Mucosa of gallbladder (tissue), 1 donor: ENCODE measurements around the gene CYP3A7. TPM values are rescaled to one million over a fixed set of nuclear protein-coding genes. Genes with fewer than 3 reads are reported as not detected.
"Not testable (repeated sequence)": the region's sequence is repeated elsewhere in the genome, so short reads cannot be mapped to it uniquely, and the experiment has no call there.

ENCODE experiments used
- DNase-seq: peaks from one replicate; pipeline ENCODE4 v3.0.0-alpha.2; 2020; ENCODE audit warnings: low spot score
- total RNA-seq: library from RNA; stranded (reverse); gene quantifications from one replicate; pipeline ENCODE4 v1.2.1, GENCODE V29; 2021
- donor health status: DM: no; HTN: no; CAD: no.

CYP3A7 gene
- total RNA-seq, 1 donor from 2014 or later = 92.6 TPM

- no peak for DNase-seq
Observed at GRCh38 chr7:99707096-99707495, 27.9 kb downstream of the CYP3A7 start.

- no peak for DNase-seq
Observed at GRCh38 chr7:99699946-99700345, 35.0 kb downstream of the CYP3A7 start.

GRCh38 chr7:99698867-99699730 is 35.9 kb downstream of the CYP3A7 start:
- peak; percentile 37 for DNase-seq

DNA sequence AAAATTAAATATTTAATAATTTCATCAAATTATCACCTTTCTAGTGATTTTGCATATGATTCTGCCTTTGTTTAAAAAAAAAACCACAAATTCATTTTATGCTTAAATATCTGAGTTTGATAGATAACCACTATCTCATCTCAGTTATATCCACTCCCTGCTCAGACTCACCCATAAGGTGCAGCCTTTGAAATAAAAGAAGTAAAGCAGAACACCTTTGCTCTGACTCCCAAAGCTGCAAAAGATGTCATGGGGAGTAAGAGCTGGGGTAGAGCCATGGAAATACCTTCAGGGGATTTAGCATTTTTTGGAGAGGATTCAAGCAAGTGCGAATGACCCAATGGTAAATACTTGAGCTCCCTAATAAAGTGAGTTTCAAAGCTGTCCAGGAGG is 40.1 kb downstream of the CYP3A7 start:
- DNase-seq = no peak

- peak; percentile 29 for DNase-seq
Observed at GRCh38 chr7:99694201-99694911, 40.6 kb downstream of the CYP3A7 start.

DNA sequence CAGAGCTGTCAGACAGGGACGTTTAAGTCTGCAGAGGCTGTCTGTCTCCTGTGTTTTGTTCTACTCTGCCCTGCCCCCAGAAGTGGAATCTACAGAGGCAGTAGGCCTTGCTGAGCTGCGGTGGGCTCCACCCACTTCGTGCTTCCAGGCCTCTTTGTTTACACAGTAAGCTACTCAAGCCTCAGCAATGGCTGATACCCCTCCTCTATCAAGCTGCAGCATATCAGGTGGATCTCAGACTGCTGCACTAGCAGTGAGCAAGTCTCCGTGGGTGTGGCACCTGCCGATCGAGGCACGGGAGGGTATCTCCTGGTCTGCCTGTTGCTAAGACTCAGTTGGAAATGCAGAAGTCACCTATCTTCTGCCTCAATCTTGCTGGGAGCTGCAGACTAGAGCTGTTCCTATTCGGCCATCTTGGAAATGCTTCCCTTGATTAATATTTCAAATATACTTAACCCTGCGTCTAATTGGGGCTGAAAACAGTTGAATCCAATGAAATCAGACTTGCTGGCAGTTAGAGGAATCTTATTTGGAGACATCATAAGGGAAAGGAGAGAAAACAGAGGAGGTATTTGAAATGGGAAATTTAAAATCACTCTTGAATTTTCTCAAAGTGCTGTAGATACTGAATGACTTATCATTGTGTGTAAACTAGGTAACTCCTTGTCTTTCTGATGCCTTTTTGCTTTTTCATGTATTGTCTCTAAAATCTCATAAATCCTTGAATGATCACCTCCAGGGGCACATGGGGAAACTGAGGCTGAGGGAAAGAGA is 41.4 kb downstream of the CYP3A7 start:
- DNase-seq = peak; percentile 49

GRCh38 chr7:99693100-99693426 is 41.9 kb downstream of the CYP3A7 start:
- DNase-seq = no peak

DNA sequence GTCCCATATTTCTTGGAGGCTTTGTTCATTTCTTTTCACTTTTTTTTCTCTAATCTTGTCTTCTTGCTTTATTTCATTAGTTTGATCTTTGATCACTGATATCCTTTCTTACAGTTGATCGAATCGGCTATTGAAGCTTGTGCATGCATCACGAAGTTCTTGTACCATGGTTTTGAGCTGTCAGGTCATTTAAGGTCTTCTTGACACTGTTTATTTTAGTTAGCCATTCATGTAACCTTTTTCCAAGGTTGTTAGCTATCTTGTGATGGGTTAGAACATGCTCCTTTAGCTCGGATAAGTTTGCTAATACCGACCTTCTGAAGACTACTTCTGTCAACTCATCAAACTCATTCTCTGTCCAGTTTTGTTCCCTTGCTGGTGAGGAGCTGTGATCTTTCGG is 42.4 kb downstream of the CYP3A7 start:
- not testable (repeated sequence) for DNase-seq

- DNase-seq = not testable (repeated sequence)
Observed at GRCh38 chr7:99691658-99692057, 43.3 kb downstream of the CYP3A7 start.

DNA sequence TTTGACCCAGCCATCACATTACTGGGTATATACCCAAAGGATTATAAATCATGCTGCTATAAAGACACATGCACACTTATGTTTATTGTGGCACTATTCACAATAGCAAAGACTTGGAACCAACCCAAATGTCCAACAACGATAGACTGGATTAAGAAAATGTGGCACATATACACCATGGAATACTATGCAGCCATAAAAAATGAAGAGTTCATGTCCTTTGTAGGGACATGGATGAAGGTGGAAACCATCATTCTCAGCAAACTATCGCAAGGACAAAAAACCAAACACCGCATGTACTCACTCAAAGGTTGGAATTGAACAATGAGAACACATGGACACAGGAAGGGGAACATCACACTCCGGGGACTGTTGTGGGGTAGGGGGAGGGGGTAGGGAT is 44.1 kb downstream of the CYP3A7 start:
- not testable (repeated sequence) for DNase-seq

DNA sequence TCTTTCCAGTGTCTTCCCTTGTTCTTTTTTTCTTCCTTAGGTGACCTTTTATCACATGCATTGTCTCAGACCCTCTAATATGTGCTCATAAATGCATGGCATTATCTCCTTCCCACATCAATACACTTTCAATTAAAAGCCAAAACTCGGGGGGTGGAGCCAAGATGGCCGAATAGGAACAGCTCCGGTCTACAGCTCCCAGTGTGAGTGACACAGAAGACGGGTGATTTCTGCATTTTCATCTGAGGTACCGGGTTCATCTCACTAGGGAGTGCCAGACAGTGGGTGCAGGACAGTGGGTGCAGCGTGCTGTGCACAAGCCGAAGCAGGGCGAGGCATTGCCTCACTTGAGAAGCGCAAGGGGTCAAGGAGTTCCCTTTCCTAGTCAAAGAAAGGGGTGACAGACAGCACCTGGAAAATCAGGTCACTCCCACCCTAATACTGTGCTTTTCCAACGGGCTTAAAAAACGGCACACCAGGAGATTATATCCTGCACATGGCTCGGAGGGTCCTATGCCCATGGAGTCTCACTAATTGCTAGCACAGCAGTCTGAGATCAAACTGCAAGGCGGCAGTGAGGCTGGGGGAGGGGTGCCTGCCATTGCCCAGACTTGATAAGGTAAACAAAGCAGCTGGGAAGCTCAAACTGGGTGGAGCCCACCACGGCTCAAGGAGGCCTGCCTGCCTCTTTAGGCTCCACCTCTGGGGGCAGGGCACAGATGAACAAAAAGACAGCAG is 49.0 kb downstream of the CYP3A7 start:
- not testable (repeated sequence) for DNase-seq

- DNase-seq = no peak
Observed at GRCh38 chr7:99685129-99685758, 49.8 kb downstream of the CYP3A7 start.

DNA sequence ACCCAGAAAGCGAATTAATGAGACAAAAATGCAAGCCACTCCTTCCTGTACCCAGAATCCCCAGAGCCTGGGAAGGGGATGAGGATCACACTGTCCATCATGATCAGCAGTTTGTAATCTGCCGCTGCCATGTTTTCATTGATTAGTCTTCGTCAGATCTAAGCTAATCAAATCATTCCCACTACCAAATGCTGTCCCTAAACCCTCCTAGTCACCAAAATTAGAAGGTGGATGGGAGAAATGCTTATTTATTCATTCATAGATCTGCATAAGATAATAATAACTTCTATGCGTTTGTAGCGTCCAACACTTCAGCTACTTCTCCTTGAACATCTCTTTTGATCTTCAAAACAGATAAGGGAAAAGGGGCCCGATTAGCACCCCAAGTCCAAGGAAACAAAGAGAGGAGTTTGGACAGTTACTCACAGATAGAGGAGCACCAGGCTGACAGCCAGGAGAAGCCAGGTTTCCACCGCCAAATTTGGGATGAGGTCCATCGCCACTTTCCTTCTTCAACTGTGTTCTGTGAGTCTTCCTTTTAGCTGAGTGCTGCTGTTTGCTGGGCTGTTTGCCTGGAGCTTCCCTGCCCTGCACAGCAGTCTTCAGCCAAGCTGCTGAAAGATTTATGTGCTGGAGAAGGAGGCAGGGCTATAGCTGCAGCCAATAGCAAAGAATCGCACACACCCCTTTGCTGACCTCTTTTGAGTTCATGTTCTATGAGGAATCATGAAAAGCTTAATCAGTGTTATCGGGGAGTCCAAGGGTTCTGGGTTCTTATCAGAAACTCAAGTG is 55.4 kb downstream of the CYP3A7 start, which contains the start of gene CYP3A5:
Gene CYP3A5, minus strand, starts transcription at position 597 of the 792 bp plus-strand sequence. Its CDS starts 100 bp downstream, at position 497.
- DNase-seq = peak; percentile 84

DNA sequence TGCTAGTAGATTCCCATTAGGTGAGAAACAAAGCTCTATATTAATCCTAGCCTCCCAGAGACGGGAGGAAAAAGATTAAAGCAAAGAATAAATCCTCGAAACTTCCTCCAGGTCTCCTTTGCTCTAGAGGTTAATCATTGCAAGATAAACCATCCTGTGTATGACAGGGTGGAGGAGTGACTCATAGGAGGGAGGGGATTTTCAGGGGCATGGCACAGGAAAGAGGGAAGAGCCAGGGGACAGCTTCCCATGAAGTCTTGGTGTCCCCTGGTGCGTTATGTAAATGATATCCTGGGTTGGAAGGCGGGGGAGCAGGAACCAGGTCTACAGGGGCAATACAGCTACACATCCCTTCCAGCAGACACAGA is 56.0 kb downstream of the CYP3A7 start:
- DNase-seq = peak; percentile 75

DNA sequence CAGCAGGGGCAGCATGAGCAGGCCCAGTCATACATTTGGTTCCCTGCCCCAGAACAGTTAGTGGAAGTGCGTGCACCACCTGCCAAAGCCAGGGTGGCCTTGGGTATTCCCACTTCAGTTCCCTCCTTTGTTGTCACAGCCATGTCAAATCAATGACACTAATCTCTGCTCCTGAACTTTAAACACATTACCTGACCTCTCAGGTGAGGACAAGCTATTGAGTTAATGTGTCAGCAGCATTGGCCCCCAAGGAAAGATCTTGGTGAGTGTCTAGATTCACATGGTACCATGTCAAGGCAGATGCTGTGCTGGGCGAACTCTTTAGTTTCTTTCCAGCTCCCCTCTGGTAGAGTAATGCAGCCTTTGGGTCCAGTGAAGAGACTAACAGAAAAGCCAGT is 57.3 kb downstream of the CYP3A7 start:
- no peak for DNase-seq

DNA sequence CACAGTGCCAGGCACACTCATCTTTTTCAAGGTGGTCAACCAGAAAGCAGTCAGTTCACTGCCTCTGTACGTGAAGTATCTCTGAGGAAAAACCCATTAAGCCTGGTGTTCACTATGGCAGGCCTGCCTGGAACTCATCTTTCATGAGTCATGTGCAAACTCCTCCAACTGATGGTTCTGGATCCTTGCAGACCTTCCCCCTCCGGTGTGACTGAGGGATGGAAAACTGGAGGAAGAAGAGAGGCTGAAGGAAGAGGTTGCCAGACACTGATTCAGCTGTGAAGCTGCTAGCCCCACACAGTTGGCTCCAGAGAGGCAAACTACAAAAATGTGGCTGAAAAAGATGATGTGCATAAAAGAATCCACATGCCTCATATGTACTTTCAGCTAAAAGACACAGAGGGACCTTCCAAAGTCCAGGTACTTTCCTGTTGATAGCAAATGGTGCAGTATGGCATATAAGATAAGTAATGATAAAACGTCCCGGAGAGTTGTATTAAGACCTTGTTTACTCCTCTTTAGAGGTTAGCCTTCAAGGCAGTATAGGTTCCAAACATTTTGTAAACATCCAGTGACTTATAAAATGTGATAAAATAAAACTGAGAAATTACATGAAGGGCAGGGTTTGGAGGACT is 57.9 kb downstream of the CYP3A7 start:
- no peak for DNase-seq

DNA sequence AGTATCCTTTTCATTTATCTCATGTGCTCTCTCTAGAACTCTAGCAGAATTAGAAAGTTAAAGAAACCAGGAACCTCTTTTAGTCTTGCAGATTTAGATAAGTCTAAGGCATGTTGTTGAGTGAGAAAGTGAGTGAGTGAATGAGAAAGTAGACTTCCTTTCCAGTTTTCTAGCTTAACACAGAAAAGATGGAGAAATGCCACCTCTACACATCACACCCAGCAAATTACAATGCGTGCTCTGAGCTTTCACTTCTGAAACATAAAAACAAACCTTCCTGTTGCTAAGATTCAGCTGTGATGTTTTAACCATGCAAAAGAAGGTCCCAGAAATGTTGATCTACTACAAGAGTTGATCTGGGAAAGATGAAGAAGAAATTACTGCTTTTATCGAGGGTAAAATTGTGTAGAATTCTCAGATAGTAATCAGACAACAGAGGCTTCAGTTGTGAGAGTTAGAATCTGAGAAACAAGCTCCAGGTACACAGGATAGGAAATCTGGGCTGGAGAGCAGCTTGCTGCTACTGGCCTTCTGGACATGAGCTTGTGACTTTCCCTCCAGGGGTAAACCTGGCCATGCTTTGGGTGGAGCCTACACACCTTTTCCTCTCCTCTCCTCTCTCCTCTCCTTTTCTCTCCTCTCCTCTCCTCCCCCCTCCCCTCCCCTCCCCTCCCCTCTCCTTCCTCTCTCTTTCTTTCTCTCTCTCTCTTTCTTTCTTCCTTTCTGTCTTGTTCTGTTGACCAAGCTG is 59.8 kb downstream of the CYP3A7 start:
- no peak for DNase-seq

- no peak for DNase-seq
Observed at GRCh38 chr7:99672573-99672972, 62.4 kb downstream of the CYP3A7 start.

GRCh38 chr7:99669782-99670181 is 65.2 kb downstream of the CYP3A7 start:
- no peak for DNase-seq
